ENCODE data around the gene MAD2L1BP.
A peak's percentile ranks its signal among the peaks of the same experiment; 100 is the strongest.
"Not testable (repeated sequence)": the region's sequence is repeated elsewhere in the genome, so short reads cannot be mapped to it uniquely, and the experiment has no call there.

MAD2L1BP gene, protein sequence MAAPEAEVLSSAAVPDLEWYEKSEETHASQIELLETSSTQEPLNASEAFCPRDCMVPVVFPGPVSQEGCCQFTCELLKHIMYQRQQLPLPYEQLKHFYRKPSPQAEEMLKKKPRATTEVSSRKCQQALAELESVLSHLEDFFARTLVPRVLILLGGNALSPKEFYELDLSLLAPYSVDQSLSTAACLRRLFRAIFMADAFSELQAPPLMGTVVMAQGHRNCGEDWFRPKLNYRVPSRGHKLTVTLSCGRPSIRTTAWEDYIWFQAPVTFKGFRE

DNA sequence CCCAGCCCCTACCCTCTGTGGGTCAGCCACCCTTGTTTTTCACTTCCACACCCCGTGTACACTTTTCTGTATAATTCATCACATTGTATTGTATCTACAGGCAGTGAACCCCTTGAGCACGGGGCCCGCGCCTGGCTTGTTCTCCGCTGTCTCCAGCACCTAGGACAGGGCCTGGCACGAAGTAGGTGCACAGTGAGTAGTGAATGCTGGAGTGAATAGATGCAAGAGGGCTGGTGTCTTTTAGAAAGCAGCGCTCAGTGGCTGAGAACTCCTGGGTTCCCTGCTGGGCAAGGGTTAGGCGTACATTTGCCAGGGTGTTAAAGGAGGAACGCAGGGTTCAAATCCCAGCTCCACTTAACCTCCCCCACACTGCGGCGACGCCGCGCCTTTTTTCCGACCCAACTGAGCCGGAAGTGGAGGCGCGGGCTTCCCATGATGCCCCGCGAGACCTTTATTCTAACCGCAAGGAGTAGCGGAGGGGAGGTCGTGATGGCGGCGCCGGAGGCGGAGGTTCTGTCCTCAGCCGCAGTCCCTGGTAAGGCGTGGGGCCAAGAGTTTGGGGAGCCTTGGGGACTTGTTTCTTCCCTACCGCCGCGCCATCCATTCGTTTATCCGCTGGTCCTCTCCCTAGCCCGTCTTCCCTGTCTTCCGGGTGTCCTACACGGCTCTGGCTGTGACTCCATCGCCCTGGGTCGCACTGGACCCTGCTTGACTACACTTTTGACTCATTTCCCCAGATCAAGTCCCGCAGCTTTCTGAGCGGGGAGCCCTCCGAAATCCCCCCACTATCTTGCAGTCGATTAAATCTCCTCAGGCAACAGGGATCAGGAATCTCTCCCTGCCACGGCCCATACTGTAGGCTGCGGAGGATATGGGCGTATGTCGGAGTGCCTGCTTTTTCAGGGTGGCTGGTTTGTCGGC, at the start of gene MAD2L1BP:
MAD2L1BP (plus strand) TSS at position 454 of the 921 bp plus-strand sequence; CDS start at position 490, 36 bp downstream.
- peak; percentile 81 to 90 (median 84) for DNase-seq

DNA sequence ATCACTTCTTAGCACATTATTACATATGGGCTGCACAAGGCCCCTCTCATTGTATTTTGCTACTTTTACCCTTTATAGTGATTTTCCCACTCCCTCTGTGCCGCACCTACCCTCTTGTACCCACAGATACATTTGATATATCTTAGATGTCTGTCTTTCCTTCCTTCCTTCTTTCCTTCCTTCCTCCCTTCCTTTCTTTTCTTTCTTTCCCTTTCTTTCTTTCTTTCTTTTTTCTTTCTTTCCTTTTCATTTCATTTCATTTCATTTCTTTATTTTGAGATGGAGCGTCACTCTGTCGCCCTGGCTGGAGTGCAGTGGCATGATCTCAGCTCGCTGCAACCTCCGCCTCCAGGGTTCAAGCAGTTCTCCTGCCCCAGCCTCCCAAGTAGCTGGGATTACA, 47.4 kb upstream of the MAD2L1BP start:
- no peak for DNase-seq

DNA sequence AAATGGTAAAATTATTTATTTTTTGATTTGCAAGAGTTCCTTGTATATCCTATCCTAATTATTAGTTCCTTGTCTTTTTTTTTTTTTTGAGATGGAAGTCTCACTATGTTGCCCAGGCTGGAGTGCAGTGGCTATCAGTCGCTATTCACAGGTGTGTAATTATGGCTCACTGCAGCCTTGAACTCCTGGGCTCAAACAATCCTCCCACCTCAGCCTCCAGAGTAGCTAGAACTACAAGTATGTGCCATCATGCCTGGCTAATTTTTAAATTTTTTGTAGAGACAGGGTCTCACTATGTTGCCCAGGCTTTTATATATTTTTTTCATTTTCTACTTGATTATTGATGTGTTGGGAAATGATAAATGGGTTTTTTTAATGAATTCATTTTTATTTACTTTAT, 46.1 kb upstream of the MAD2L1BP start:
- DNase-seq: not testable (repeated sequence)

DNA sequence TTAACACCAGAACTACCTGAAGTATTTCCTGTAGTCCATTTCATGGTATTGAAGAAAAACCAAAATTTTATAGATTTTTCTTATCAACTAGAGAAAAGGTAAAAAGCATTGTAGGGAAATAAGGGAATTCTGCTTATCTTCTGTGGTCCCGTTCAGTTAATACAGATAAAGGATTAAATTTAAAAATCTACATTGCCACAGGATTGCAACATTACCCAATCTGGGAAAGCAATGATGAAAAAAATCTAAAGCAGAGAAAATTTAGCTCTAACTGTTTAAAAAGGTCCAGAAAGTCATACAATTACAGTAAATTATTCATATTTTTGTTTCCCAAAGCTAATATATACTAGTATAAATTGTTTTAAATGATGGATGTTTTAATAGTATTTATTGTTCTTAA, 41.7 kb upstream of the MAD2L1BP start:
- DNase-seq: no peak

DNA sequence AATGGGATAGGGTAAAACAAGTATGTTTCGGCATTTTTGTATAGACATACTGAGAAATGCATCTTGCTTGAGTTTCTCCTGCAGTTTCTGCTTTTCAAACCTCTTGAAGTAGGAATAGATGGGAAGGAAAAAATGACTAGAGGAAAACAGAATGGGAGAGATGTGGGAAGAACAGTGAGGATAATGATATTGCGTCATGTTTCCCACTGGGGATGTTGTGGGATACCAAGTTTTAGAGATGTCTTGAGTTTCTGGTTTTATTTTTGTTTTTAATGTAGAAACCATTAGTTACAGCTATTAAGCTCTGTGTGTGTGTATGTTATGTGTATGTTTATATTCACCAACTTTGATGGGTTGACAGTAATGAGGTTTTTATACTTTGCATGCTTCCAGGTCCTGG, 35.0 kb upstream of the MAD2L1BP start:
- DNase-seq: no peak

DNA sequence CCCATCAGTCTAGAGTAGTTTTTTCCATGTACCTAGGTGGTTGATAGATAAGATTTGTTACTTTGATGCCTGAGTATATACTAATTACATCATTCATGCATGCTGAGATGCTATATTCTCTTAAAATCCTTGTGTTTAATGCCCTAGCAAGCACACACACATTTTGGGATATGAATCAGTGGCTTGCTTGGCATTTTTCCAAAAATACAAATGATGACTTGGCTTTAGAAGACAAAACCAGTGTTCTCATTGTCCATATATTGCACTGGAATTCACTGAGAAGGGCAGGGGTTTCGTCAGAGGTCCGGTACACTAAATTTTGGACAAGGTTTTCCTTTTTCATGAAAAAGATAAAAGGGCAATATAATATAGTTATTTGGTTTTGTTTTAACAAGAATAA, 31.5 kb upstream of the MAD2L1BP start:
- DNase-seq: no peak

DNA sequence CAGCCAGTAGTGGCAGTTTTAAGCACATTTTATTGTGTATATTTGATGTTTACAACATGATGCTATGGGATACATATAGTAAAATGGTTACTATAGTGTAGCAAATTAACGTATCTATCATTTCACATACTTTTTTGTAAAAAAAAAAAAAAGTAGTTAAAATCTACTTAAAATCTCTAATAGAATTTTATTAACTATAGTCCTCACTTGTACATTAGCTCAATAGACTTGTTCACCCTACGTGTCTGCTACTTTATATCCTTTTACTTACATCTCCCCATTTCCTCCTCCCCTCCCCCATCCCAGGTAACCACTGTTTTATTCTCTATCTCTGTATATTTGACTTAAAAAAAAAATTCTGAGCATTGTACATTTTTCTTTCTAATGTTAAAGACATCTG, 29.6 kb upstream of the MAD2L1BP start:
- DNase-seq: no peak

DNA sequence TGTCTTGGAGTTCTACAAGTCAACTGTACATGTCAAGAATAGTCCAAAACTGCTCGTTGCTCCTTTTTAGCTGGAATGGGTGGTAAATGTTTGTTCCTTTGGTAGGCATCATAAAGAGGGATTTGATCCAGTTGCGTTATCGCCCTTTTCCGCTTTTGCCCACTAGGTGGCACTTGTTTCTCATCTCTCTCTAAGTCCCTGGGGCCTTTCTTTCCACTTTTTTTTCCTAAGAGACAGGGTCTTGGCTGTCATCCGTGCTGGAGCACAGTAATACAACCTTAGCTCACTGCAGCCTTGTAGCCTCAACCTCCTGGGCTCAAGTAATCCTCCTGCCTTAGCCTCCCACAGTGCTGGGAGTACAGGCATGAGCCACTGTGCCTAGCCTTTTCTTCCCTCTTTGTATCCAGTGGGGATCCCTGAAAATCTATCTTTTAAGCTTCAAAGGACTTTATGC, 27.3 kb upstream of the MAD2L1BP start:
- DNase-seq: peak; percentile 75 to 79 (median 77)

DNA sequence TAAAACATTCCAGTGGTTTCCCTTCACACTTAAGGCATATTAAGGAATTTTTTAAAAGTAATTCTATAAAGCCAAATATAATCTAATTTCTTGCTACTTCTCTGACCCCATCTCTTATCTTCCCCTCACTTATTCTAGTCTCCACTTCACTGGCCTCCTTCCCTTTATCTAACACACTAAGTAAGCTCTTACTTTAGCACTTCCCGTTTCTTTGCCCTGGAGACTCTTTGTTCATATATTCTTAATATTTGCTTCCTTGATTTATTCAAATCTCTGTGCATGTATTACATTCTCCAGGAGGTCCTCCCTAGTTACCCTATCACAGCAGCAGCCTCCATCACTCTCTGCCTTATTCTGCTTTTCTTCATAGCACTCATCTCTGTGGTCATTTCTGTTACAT, 26.8 kb upstream of the MAD2L1BP start:
- peak; percentile 37 to 53 (median 47) for DNase-seq

DNA sequence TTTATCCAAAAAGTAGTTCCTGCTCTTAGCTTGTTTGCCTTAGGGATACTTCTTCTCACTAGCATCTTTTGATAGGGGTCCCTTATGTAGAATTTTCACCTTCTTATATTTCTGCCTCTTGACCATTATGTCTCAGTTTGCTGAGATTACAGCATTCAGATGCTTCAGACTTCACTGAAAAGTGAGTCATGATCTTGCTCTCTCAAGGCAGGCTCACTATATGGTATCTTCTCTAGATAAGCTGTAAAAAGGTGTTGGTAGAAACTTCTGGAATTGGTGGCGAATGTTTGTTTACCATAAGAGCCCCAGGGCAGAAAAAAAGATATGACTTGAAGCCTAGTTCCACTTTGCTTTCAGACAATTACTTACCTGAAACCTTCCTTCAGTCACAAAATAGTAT, 26.2 kb upstream of the MAD2L1BP start:
- DNase-seq: no peak

DNA sequence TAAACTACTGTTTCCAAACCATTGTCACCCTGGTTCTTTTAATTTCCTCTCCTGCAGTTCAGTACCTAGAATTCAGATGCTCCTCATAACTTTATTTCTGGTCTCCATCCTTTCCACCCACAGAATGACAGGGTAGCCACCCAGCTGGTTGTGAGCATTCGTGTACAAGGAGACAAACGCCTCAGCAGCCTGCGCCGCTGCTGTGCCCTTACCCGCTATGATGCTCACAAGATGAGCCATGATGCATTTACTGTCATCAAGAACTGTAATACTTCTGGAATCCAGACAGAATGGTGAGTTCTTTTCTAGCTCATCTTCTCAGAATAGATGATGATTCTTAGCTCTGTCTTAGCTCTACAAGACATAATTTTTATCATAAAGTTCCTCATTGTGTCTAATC, 25.2 kb upstream of the MAD2L1BP start:
- no peak for DNase-seq

DNA sequence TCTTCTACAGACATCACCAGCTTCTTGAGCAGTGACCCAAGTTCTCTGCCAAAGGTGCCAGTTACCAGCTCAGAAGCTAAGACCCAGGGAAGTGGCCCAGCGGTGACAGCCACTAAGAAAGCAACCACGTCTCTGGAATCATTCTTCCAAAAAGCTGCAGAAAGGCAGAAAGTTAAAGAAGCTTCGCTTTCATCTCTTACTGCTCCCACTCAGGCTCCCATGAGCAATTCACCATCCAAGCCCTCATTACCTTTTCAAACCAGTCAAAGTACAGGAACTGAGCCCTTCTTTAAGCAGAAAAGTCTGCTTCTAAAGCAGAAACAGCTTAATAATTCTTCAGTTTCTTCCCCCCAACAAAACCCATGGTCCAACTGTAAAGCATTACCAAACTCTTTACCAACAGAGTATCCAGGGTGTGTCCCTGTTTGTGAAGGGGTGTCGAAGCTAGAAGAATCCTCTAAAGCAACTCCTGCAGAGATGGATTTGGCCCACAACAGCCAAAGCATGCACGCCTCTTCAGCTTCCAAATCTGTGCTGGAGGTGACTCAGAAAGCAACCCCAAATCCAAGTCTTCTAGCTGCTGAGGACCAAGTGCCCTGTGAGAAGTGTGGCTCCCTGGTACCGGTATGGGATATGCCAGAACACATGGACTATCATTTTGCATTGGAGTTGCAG, 21.8 kb upstream of the MAD2L1BP start:
- DNase-seq: no peak

DNA sequence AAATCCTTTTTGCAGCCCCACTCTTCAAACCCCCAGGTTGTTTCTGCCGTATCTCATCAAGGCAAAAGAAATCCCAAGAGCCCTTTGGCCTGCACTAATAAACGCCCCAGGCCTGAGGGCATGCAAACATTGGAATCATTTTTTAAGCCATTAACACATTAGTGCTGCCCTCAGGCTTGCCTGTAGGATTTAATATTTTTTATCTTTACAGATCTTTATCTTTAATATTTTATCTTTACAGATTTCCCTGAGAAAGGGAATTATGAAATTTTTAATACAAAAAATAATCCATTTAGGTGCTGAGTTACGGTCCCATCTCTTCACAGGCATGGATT, 21.3 kb upstream of the MAD2L1BP start:
- no peak for DNase-seq

DNA sequence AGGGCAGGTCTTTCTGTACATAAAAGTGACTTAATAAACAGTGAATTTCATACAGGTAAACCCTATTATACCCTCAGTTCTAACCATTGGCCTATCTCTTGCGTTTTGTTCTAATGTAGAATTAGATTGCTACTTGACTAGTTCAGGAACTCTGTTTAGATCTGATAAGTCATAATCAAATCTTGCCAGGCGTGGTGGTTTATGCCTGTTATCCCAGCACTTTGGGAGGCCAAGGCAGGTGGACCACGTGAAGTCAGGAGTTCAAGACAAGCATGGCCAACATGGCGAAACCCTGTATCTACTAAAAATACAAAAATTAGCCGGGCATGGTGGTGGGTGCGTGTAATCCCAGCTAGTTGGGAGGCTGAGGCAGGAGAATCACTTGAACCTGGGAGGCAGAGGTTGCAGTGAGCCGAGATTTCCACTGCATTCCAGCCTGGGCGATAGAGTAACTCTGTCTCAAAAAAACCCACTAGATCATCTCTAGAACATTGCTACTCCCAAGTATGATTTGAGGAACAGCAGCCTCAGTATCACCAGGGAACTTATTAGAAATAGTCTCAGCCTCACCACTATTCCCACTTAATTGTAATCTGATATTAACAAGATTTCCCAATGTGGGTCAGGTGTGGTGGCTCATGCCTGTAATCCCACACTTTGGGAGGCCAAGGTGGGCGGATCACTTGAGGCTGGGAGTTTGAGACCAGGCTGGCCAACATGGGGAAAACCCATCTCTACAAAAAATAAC, 18.7 kb upstream of the MAD2L1BP start:
- no peak for DNase-seq

DNA sequence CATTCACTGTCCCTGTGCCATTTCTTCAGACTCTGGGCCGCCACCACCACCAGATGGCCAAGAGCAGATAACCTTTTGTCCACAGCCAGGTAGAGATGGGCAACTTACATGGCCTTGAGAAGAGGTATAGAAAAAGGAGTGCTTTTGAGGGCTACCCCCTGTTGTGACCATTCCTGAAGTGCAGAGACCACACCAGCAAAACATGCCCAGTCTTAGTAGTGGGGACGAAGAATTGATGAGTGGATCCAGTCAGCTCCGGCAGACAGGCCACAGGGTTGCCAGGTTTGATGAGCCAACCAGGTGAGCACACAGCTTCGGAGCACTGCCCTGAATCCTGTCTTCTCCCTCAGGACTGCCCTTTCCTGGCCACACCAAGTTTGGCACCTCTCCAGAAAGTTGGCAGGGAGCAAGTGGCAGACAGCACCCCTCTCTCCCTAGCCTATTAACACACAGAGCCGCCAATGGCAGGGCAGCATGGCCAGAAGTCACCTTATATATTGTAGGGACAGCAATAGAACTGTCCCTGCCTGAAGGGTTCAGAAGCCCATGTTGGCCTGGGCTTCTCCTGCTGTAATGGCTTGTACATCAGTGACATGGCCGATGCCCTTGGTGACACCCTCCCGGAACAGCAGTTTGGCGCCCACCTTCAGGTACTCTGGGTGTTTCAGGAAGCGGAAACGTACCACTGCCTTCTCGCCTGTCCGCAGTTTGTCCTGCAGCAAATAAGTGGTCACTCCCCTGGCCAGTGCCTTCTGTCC, 14.4 kb upstream of the MAD2L1BP start:
- DNase-seq: no peak

DNA sequence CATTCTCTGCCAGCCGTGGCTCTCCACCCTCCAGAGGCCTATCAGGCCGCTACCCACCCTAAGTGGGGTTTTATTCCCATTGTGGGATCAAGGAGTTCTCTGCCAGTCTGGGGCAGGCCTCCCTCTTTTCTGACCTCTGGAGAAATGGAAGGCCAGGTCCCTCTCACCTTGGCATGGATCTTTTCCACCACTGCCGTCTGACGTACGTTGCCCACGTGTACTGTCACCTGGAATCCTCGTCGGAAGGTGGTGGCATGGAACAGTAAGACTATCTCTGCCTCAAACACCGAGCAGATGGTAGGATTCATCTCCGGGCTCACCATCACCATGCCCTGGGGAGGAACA, 13.8 kb upstream of the MAD2L1BP start:
- DNase-seq: no peak

DNA sequence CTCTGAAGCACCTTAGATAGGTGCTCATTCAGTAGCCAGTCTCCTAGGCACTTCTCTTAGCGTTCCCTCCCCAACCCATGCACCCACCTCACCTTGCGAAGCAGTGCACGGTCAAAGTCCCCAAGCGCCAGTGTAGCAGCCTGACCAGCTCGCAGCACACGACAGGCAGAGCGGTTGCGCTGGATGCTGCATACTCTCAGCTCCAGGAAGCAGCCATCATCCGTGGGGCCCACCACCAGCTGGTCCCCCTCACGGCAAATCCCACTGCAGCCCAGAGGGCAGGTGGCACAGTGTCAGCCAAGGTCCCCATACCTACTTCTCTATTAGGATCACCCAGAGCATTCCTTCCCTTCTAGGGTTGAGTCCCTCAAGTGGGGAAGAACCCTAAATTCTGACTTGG, 13.1 kb upstream of the MAD2L1BP start:
- no peak for DNase-seq

DNA sequence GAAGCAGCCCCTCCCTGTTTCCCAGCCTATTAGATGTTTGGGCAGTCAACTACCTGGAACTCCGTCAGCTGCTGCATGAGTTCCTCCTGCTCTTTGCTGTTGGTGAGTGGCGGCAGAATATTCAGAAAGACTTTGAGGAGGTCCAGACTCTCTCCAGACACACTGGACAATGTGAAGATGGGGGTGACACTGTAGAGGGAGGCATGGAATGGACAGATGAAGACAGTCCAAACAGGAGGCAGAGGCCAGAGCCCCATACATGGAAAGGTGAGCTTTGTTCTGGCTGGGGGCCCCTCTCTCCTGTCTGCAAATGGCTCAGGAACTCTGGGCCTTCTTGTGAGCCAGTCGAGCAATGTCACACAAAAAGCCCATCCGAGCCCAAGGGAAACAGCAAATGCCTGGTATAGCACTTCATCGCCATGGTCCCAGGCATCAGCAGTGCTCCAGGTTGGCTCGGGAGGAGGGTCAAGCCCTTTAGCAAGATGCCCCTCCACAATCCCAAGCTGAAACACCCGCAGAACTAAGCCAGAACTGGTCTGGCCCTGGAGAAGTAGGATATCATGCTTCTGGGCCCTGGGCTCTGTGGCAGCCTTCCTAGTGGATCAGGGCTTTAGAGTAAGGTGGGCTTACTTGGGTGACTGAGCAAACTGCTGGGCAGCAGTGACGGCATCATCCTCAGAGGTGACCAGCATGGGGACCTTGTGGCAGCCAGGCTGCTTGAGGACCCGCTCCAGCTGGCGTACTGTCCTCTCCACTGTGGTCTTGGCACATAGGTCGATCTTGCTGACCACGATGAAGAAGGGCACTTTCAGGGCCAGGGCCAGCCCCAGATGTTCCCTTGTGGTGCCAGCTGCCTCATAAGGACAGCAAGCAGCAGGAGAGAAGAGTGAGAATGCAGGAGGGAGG, 11.5 kb upstream of the MAD2L1BP start:
- no peak for DNase-seq

DNA sequence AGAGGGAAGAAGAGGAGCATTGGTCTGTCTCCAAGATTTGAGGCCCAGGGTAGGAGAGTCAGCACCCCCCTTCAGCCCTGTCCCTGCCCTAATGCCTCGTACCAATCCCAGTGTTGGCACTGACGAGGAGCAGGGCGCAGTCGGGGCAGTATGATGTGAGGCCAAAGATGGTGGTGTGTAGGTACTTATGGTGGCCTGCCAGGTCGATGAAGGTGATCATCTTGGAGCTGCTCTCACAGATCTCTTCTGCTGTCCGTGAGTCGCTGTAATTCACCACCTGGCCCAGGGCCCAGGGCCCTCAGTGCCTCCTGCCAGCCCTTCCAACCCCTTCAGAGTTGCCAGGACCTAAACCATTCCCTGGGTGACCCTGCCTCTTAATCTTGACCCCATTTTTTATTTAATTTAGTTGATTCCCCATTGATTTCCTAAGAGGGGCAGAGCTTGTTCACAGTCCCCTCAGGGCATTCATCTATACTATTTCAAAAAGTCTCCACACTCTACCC, 10.8 kb upstream of the MAD2L1BP start:
- DNase-seq: no peak

DNA sequence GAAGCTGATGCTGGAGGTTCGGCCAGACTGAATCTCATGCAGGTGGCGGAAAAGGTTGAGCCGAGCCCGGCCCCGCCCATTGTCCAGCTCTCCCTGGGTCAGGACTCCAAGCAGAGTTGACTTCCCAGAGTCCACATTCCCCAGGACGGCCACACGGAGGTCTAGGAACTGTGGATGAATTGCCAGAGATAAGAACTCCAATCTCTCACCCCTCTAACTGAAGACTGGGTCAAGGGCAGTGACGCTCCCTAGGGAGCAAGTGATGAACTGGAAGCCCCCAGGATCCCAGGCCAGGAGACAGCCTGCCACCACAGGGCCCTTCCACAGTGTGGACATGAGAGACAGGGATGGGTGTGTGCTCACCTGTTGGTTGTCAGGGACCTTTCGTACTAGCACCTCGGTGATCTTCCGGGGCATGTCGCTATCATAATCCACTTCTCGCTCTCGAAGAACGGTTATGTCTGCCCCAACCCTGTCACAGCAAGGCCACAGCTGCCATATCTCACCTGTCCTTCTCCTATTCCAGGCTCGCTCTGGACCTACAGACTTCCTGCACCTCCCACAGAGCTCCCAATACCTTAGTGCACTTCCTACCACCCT, 10.1 kb upstream of the MAD2L1BP start:
- no peak for DNase-seq

Measured in suppressor macrophage treated with lipopolysaccharide for 1 hour (primary cell).